NT2/D1 (cell line): Measurements from ENCODE around the gene ZBTB49.
A peak's percentile ranks its signal among the peaks of the same experiment; 100 is the strongest.
"Not testable (repeated sequence)": the region's sequence is repeated elsewhere in the genome, so short reads cannot be mapped to it uniquely, and the experiment has no call there.

Experiments
- DNase-seq: peaks from one replicate; pipeline ENCODE4 v3.0.0-alpha.2; 2011; ENCODE audit warnings: low read depth, low spot score
- H3K27me3 ChIP-seq: 2 replicates; pipeline ENCODE4 v1.6.0; 2011; ENCODE audit warnings: mild to moderate bottlenecking; ENCODE audit not compliant: insufficient read length, insufficient read depth
- H3K36me3 ChIP-seq: 2 replicates; pipeline ENCODE4 v1.6.1; 2011; ENCODE audit warnings: mild to moderate bottlenecking, low read length, mixed read lengths; ENCODE audit not compliant: insufficient read depth, insufficient read length
- H3K4me1 ChIP-seq: 2 replicates; pipeline ENCODE4 v1.5.1; 2011; ENCODE audit not compliant: insufficient read depth, insufficient read length
- H3K4me3 ChIP-seq: 2 replicates; pipeline ENCODE4 v1.5.1; 2011; ENCODE audit warnings: low read depth; ENCODE audit not compliant: insufficient read length
- H3K9ac ChIP-seq: 2 replicates; pipeline ENCODE4 v1.6.0; 2011; ENCODE audit warnings: low read depth; ENCODE audit not compliant: insufficient read length
- H3K9me3 ChIP-seq: 2 replicates; pipeline ENCODE4 v1.5.1; 2011; ENCODE audit warnings: mild to moderate bottlenecking, low read length; ENCODE audit not compliant: insufficient read depth
- SUZ12 ChIP-seq: IDR thresholded peaks from 2 replicates; pipeline ENCODE4 v1.6.1; 2011; ENCODE audit not compliant: insufficient read length, insufficient read depth; ENCODE audit errors: extremely low read depth
- YY1 ChIP-seq: IDR thresholded peaks from 2 replicates; pipeline ENCODE4 v1.6.1; 2011; ENCODE audit not compliant: insufficient read length, insufficient read depth
- ZNF274 ChIP-seq: IDR thresholded peaks from 2 replicates; pipeline ENCODE4 v1.6.1; 2011; ENCODE audit warnings: mild to moderate bottlenecking, low read depth, low read length

Gene ZBTB49

DNA sequence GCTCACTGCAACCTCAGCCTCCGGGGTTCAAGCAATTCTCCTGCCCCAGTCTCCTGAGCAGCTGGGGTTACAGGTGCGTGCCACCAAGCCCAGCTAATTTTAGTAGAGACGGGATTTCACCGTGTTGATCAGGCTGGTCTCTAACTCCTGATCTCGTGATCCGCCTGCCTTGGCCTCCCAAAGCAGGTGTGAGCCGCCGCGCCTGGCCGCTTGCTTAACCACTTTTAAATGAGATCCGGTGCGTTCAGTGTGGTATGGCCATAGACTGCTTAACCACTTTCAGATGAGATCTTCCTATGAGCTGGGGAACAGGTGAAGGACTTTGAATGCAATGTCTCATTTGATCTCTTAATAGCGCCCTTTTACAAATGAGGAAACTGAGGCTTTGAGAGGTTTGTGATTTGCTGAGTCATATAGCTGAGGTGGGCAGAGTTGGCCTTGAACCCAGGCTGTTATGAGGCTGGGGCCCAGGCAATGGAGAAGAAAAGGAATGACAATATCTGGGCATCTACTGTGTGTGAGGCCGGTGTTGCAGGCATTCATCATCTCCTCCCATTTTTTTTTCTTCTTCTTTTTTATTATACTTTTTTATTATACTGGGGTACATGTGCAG, 55.0 kb downstream of the ZBTB49 start:
- peaks cover 7% of the 10 kb centered on the region; the same call in 1 of the 2 replicates for H3K9me3 ChIP-seq
- H3K4me1 ChIP-seq: no peaks in the 10 kb centered on the region
- H3K36me3 ChIP-seq: no peaks in the 10 kb centered on the region
- H3K27me3 ChIP-seq: peaks cover 7% of the 10 kb centered on the region
- DNase-seq: no peak
- H3K4me3 ChIP-seq: no peak overlapping the region
- H3K9ac ChIP-seq: no peak overlapping the region
- no peak for TF ChIP-seq YY1
- no peak for TF ChIP-seq ZNF274
- TF ChIP-seq SUZ12: no peak

DNA sequence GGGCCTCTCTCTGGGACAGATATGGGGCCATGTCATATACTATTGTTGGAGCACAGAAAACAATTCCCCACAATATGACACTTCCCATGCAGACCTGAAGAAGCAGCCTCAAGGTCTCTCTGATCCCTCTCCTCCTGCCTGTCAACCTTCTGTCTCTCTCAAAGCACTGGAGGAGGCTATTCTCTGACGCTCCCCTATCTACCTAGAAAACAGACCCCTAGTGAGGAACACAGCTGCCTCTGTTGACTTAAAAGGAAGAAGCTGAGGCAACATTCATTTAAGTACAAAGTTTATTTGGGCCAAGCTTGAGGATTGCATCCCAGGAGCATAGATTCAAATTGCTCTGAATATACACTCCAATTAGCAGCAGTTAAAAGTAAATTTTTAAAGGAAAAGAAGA, 57.5 kb downstream of the ZBTB49 start:
- Histone ChIP-seq H3K36me3 (no peaks in the 10 kb centered on the region), H3K9ac (no peak overlapping the region), H3K9me3 (peaks cover 7% of the 10 kb centered on the region; the same call in 1 of the 2 replicates), H3K27me3 (peaks cover 4% of the 10 kb centered on the region), H3K4me3 (no peak overlapping the region), H3K4me1 (no peaks in the 10 kb centered on the region)
- DNase-seq: no peak
- TF ChIP-seq ZNF274 (no peak), SUZ12 (no peak), YY1 (no peak)

DNA sequence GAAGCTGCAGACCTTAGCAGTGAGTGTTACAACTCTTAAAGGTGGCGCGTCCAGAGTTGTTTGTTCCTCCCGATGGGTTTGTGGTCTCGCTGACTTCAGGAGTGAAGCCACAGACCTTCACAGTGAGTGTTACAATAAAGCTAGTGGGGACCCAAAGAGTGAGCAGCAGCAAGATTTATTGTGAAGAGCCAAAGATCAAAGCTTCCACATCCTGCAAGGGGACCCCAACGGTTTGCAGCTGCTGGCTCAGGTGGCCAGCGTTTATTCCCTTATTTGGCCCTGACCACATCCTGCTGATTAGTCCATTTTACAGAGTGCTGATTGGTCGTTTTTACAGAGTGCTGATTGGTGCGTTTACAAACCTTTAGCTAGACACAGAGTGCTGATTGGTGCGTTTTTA, 58.5 kb downstream of the ZBTB49 start:
- H3K4me1 ChIP-seq, H3K4me3 ChIP-seq, H3K9me3 ChIP-seq, H3K36me3 ChIP-seq, H3K27me3 ChIP-seq, H3K9ac ChIP-seq, DNase-seq: not testable (repeated sequence)

DNA sequence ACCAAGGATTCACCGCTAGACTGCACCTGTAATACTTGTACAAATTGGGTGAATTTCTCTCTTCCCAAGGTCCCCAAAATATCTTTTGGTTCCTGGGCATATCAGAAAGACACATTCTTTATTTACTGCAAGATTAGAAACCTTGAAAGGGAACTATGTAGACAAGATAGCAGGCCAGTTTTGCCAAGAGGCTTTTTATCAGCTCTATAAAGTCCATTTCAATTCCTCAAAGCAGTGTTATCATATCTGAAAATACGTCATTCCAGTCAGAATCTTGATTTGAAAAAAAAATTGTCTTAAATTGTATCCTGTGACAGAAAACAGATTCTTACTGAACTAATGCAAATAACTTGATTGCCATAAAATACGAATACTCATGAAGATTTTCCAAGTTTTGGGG, 59.8 kb downstream of the ZBTB49 start:
- Histone ChIP-seq H3K4me1 (no peaks in the 10 kb centered on the region), H3K27me3 (no peaks in the 10 kb centered on the region), H3K36me3 (no peaks in the 10 kb centered on the region), H3K4me3 (no peak overlapping the region), H3K9ac (no peak overlapping the region), H3K9me3 (peaks cover 7% of the 10 kb centered on the region; the same call in 1 of the 2 replicates)
- TF ChIP-seq ZNF274: no peak
- no peak for TF ChIP-seq YY1
- TF ChIP-seq SUZ12: no peak
- DNase-seq: no peak

DNA sequence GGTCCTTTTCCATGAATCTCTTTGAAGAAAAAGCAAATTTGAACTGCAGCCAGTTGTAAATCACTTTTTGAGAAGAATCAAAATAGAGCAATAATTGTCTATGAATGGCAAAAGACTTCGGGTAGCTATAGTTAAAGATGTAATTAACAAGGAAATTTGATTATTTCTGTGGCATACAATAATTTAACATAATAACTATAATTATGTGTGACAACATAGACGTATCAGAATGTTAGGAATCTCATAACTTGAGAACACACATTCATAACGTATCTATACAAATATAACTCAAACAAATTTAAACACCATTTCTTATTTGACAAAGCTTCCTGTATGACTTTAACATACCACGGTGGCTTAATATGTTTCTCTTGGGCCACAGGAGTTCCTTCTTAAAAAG, 60.9 kb downstream of the ZBTB49 start:
- no peak overlapping the region for H3K9ac ChIP-seq
- DNase-seq: no peak
- no peak overlapping the region for H3K4me3 ChIP-seq
- H3K9me3 ChIP-seq: peaks cover 7% of the 10 kb centered on the region; the same call in 1 of the 2 replicates
- TF ChIP-seq SUZ12: no peak
- TF ChIP-seq ZNF274: no peak
- TF ChIP-seq YY1: no peak
- no peaks in the 10 kb centered on the region for H3K27me3 ChIP-seq
- H3K36me3 ChIP-seq: no peaks in the 10 kb centered on the region
- no peaks in the 10 kb centered on the region for H3K4me1 ChIP-seq

DNA sequence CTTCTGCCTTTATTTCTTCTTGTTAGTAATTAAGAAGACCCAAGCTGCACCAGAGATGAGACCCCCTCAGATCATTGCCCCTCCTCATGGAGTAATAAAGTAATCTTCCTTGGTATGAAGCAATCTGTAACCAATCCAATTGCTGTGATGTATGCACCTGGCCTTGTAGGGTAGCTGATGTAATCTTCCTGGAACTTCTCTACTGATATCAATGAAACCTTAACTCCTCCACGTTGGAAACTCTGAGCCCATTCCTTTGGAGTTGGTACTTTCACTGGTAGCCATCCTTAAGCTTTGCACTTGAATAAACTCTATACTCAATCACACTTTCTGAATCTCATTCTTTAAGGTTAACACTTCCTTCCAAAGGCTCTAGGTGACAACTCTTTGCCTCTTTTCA, 65.3 kb downstream of the ZBTB49 start:
- DNase-seq: no peak
- Histone ChIP-seq H3K4me1 (no peaks in the 10 kb centered on the region), H3K9me3 (no peaks in the 10 kb centered on the region), H3K36me3 (no peaks in the 10 kb centered on the region), H3K9ac (no peak overlapping the region), H3K27me3 (no peaks in the 10 kb centered on the region), H3K4me3 (no peak overlapping the region)
- TF ChIP-seq ZNF274 (no peak), SUZ12 (no peak), YY1 (no peak)

DNA sequence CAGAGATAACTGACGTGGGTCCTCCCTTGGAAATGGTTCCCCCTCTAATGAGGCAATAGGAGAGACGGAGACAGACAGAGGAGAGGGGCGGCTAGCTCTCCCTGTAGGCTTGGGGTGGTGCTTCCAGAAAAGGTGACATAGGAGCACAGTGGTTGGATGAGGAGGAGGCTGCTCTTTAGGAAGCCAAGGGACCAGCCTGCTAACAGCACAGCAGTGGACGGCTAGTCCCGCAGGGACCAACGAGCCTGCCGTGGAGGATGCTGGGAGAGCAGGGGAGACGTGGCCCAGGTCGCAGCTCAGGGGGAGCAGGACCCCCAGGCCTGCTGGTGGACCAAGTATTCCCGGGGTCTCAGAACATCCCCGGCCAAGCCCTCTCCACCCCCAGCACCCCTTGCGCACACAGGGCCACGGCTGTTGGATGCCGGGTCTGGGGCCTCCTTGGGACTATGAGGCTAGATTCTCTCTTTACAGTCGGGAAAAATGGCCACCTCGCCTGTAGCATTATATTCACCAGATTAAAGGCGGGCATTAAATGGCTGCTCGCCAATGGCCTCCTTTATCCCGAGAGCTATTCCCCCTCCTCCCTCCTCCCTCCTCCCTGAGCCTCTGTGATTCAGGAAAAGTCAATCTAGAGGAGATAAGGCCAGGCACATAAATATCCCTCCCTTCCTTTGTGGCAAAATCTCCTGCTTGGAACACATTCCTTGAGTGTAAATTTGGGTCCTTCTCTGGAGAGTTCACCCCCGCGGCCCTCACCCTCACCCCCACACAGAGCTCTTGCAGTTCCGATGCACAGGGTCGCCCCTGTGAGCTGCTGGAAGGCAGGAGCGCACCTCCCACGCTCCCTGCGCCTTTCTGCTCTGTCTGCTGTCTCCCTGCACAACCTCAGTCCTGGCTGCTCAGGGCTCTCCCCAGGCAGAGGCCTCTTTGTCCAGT, 66.3 kb downstream of the ZBTB49 start:
- H3K36me3 ChIP-seq: no peaks in the 10 kb centered on the region
- no peak overlapping the region for H3K4me3 ChIP-seq
- peak overlapping the region; percentile 39 for H3K9ac ChIP-seq
- no peaks in the 10 kb centered on the region for H3K9me3 ChIP-seq
- TF ChIP-seq YY1 (no peak), ZNF274 (no peak), SUZ12 (no peak)
- no peaks in the 10 kb centered on the region for H3K27me3 ChIP-seq
- no peaks in the 10 kb centered on the region for H3K4me1 ChIP-seq
- DNase-seq: no peak
